ENCODE results near the gene POLR3F.
A peak's percentile ranks its signal among the peaks of the same experiment; 100 is the strongest.
"Not testable (repeated sequence)": the region's sequence is repeated elsewhere in the genome, so short reads cannot be mapped to it uniquely, and the experiment has no call there.

Gene POLR3F

GRCh38 chr20:18507218-18508191 is 40.3 kb downstream of the POLR3F start, which contains the start of gene SEC23B:
Gene SEC23B, plus strand, starts transcription at chr20:18507940. Its CDS starts 2,896 bp downstream, at chr20:18510836.
- Histone ChIP-seq H3K36me3 (ENCODE audit: insufficient read depth, low read depth, low read length) (peaks cover 31% of the 10 kb centered on the region), H3K4me3 (ENCODE audit: low read length) (peak within 1 kb of the TSS; percentile 85), H3K9ac (ENCODE audit: low read depth, low read length) (peak within 1 kb of the TSS; percentile 94), H3K9me3 (ENCODE audit: insufficient read depth, low read depth, low read length) (no peaks in the 10 kb centered on the region), H3K27ac (ENCODE audit: low read length) (peak within 1 kb of the TSS; percentile 96), H3K4me1 (ENCODE audit: insufficient read depth, low read length) (no peaks in the 10 kb centered on the region), H3K27me3 (ENCODE audit: insufficient read depth, low read length) (no peaks in the 10 kb centered on the region)

GRCh38 chr20:18511571-18511970 is 44.4 kb downstream of the POLR3F start:
- Histone ChIP-seq H3K9ac (ENCODE audit: low read depth, low read length) (no peak overlapping the region), H3K27ac (ENCODE audit: low read length) (no peak overlapping the region), H3K4me3 (ENCODE audit: low read length) (no peak overlapping the region), H3K27me3 (ENCODE audit: insufficient read depth, low read length) (no peaks in the 10 kb centered on the region), H3K4me1 (ENCODE audit: insufficient read depth, low read length) (no peaks in the 10 kb centered on the region), H3K9me3 (ENCODE audit: insufficient read depth, low read depth, low read length) (no peaks in the 10 kb centered on the region), H3K36me3 (ENCODE audit: insufficient read depth, low read depth, low read length) (peaks cover 66% of the 10 kb centered on the region)

- Histone ChIP-seq H3K27me3 (ENCODE audit: insufficient read depth, low read length) (no peaks in the 10 kb centered on the region), H3K36me3 (ENCODE audit: insufficient read depth, low read depth, low read length) (peaks cover 75% of the 10 kb centered on the region), H3K27ac (ENCODE audit: low read length) (no peak overlapping the region), H3K9ac (ENCODE audit: low read depth, low read length) (no peak overlapping the region), H3K4me3 (ENCODE audit: low read length) (no peak overlapping the region), H3K4me1 (ENCODE audit: insufficient read depth, low read length) (no peaks in the 10 kb centered on the region), H3K9me3 (ENCODE audit: insufficient read depth, low read depth, low read length) (no peaks in the 10 kb centered on the region)
Observed at GRCh38 chr20:18513208-18513607, 46.0 kb downstream of the POLR3F start.

GRCh38 chr20:18514127-18514526 is 46.9 kb downstream of the POLR3F start:
- peaks cover 75% of the 10 kb centered on the region for H3K36me3 ChIP-seq (ENCODE audit: insufficient read depth, low read depth, low read length)
- no peak overlapping the region for H3K4me3 ChIP-seq (ENCODE audit: low read length)
- H3K27me3 ChIP-seq (ENCODE audit: insufficient read depth, low read length) = no peaks in the 10 kb centered on the region
- no peaks in the 10 kb centered on the region for H3K9me3 ChIP-seq (ENCODE audit: insufficient read depth, low read depth, low read length)
- H3K9ac ChIP-seq (ENCODE audit: low read depth, low read length) = no peak overlapping the region
- no peaks in the 10 kb centered on the region for H3K4me1 ChIP-seq (ENCODE audit: insufficient read depth, low read length)
- H3K27ac ChIP-seq (ENCODE audit: low read length) = no peak overlapping the region

- H3K27me3 ChIP-seq (ENCODE audit: insufficient read depth, low read length) = no peaks in the 10 kb centered on the region
- H3K27ac ChIP-seq (ENCODE audit: low read length) = no peak overlapping the region
- peaks cover 62% of the 10 kb centered on the region for H3K36me3 ChIP-seq (ENCODE audit: insufficient read depth, low read depth, low read length)
- H3K4me1 ChIP-seq (ENCODE audit: insufficient read depth, low read length) = no peaks in the 10 kb centered on the region
- H3K9me3 ChIP-seq (ENCODE audit: insufficient read depth, low read depth, low read length) = no peaks in the 10 kb centered on the region
- no peak overlapping the region for H3K4me3 ChIP-seq (ENCODE audit: low read length)
- H3K9ac ChIP-seq (ENCODE audit: low read depth, low read length) = no peak overlapping the region
Observed at GRCh38 chr20:18515973-18516372, 48.8 kb downstream of the POLR3F start.

- peaks cover 42% of the 10 kb centered on the region for H3K36me3 ChIP-seq (ENCODE audit: insufficient read depth, low read depth, low read length)
- H3K4me3 ChIP-seq (ENCODE audit: low read length); H3K27me3 ChIP-seq (ENCODE audit: insufficient read depth, low read length); H3K4me1 ChIP-seq (ENCODE audit: insufficient read depth, low read length); H3K27ac ChIP-seq (ENCODE audit: low read length); H3K9ac ChIP-seq (ENCODE audit: low read depth, low read length); H3K9me3 ChIP-seq (ENCODE audit: insufficient read depth, low read depth, low read length): not testable (repeated sequence)
Observed at GRCh38 chr20:18522066-18522465, 54.9 kb downstream of the POLR3F start.

- Histone ChIP-seq H3K9me3 (ENCODE audit: insufficient read depth, low read depth, low read length) (no peaks in the 10 kb centered on the region), H3K36me3 (ENCODE audit: insufficient read depth, low read depth, low read length) (peaks cover 47% of the 10 kb centered on the region), H3K9ac (ENCODE audit: low read depth, low read length) (no peak overlapping the region), H3K4me3 (ENCODE audit: low read length) (no peak overlapping the region), H3K4me1 (ENCODE audit: insufficient read depth, low read length) (no peaks in the 10 kb centered on the region), H3K27ac (ENCODE audit: low read length) (no peak overlapping the region), H3K27me3 (ENCODE audit: insufficient read depth, low read length) (no peaks in the 10 kb centered on the region)
Observed at GRCh38 chr20:18523066-18523465, 55.9 kb downstream of the POLR3F start.

GRCh38 chr20:18524646-18525045 is 57.5 kb downstream of the POLR3F start:
- H3K4me1 ChIP-seq (ENCODE audit: insufficient read depth, low read length) = no peaks in the 10 kb centered on the region
- H3K27ac ChIP-seq (ENCODE audit: low read length) = no peak overlapping the region
- H3K4me3 ChIP-seq (ENCODE audit: low read length) = no peak overlapping the region
- no peak overlapping the region for H3K9ac ChIP-seq (ENCODE audit: low read depth, low read length)
- no peaks in the 10 kb centered on the region for H3K9me3 ChIP-seq (ENCODE audit: insufficient read depth, low read depth, low read length)
- peaks cover 63% of the 10 kb centered on the region for H3K36me3 ChIP-seq (ENCODE audit: insufficient read depth, low read depth, low read length)
- no peaks in the 10 kb centered on the region for H3K27me3 ChIP-seq (ENCODE audit: insufficient read depth, low read length)

GRCh38 chr20:18526761-18527160 is 59.6 kb downstream of the POLR3F start:
- not testable (repeated sequence) for H3K4me1 ChIP-seq (ENCODE audit: insufficient read depth, low read length); H3K9ac ChIP-seq (ENCODE audit: low read depth, low read length); H3K27ac ChIP-seq (ENCODE audit: low read length); H3K27me3 ChIP-seq (ENCODE audit: insufficient read depth, low read length); H3K9me3 ChIP-seq (ENCODE audit: insufficient read depth, low read depth, low read length); H3K4me3 ChIP-seq (ENCODE audit: low read length)
- H3K36me3 ChIP-seq (ENCODE audit: insufficient read depth, low read depth, low read length) = peaks cover 78% of the 10 kb centered on the region

GRCh38 chr20:18527339-18527738 is 60.1 kb downstream of the POLR3F start:
- Histone ChIP-seq H3K36me3 (ENCODE audit: insufficient read depth, low read depth, low read length) (peaks cover 84% of the 10 kb centered on the region), H3K4me3 (ENCODE audit: low read length) (no peak overlapping the region), H3K4me1 (ENCODE audit: insufficient read depth, low read length) (no peaks in the 10 kb centered on the region), H3K9ac (ENCODE audit: low read depth, low read length) (no peak overlapping the region), H3K27me3 (ENCODE audit: insufficient read depth, low read length) (no peaks in the 10 kb centered on the region), H3K9me3 (ENCODE audit: insufficient read depth, low read depth, low read length) (no peaks in the 10 kb centered on the region), H3K27ac (ENCODE audit: low read length) (no peak overlapping the region)

GRCh38 chr20:18527836-18528235 is 60.6 kb downstream of the POLR3F start:
- H3K27me3 ChIP-seq (ENCODE audit: insufficient read depth, low read length) = no peaks in the 10 kb centered on the region
- H3K27ac ChIP-seq (ENCODE audit: low read length) = no peak overlapping the region
- H3K4me1 ChIP-seq (ENCODE audit: insufficient read depth, low read length) = no peaks in the 10 kb centered on the region
- peaks cover 89% of the 10 kb centered on the region for H3K36me3 ChIP-seq (ENCODE audit: insufficient read depth, low read depth, low read length)
- H3K9me3 ChIP-seq (ENCODE audit: insufficient read depth, low read depth, low read length) = no peaks in the 10 kb centered on the region
- H3K9ac ChIP-seq (ENCODE audit: low read depth, low read length) = no peak overlapping the region
- H3K4me3 ChIP-seq (ENCODE audit: low read length) = no peak overlapping the region

- no peaks in the 10 kb centered on the region for H3K9me3 ChIP-seq (ENCODE audit: insufficient read depth, low read depth, low read length)
- no peak overlapping the region for H3K9ac ChIP-seq (ENCODE audit: low read depth, low read length)
- H3K27me3 ChIP-seq (ENCODE audit: insufficient read depth, low read length) = no peaks in the 10 kb centered on the region
- H3K27ac ChIP-seq (ENCODE audit: low read length) = no peak overlapping the region
- H3K36me3 ChIP-seq (ENCODE audit: insufficient read depth, low read depth, low read length) = peaks cover 98% of the 10 kb centered on the region
- H3K4me1 ChIP-seq (ENCODE audit: insufficient read depth, low read length) = no peaks in the 10 kb centered on the region
- H3K4me3 ChIP-seq (ENCODE audit: low read length) = no peak overlapping the region
Observed at GRCh38 chr20:18529041-18529440, 61.9 kb downstream of the POLR3F start.
